ENCODE data around the gene TULP4.
"Not testable (repeated sequence)": the region's sequence is repeated elsewhere in the genome, so short reads cannot be mapped to it uniquely, and the experiment has no call there.

The TULP4 gene

GRCh38 chr6:158464483-158464882 is 152.2 kb downstream of the TULP4 start:
- H3K4me3 ChIP-seq (ENCODE audit: low read depth, low read length) = no peak overlapping the region
- CTCF ChIA-PET = interaction anchor here (0.9 kb wide), 1 partner anchor 16 kb away, joined by 3 read pairs; no protein-coding TSS in a partner anchor
- TF ChIP-seq, protein P1, sequence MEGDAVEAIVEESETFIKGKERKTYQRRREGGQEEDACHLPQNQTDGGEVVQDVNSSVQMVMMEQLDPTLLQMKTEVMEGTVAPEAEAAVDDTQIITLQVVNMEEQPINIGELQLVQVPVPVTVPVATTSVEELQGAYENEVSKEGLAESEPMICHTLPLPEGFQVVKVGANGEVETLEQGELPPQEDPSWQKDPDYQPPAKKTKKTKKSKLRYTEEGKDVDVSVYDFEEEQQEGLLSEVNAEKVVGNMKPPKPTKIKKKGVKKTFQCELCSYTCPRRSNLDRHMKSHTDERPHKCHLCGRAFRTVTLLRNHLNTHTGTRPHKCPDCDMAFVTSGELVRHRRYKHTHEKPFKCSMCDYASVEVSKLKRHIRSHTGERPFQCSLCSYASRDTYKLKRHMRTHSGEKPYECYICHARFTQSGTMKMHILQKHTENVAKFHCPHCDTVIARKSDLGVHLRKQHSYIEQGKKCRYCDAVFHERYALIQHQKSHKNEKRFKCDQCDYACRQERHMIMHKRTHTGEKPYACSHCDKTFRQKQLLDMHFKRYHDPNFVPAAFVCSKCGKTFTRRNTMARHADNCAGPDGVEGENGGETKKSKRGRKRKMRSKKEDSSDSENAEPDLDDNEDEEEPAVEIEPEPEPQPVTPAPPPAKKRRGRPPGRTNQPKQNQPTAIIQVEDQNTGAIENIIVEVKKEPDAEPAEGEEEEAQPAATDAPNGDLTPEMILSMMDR (IDR thresholded peaks at IDR 0.05; ENCODE audit: insufficient read depth, low read length, missing control alignments) = no peak
- POLR2A ChIA-PET = no interaction called here
- no peak for DNase-seq (ENCODE audit: low read depth, low spot score)

GRCh38 chr6:158465257-158465656 is 153.0 kb downstream of the TULP4 start:
- DNase-seq (ENCODE audit: low read depth, low spot score) = no peak
- TF ChIP-seq, protein P1 (IDR thresholded peaks at IDR 0.05; ENCODE audit: insufficient read depth, low read length, missing control alignments) = no peak
- POLR2A ChIA-PET = no interaction called here
- CTCF ChIA-PET = no interaction called here
- H3K4me3 ChIP-seq (ENCODE audit: low read depth, low read length) = no peak overlapping the region

GRCh38 chr6:158465747-158466146 is 153.5 kb downstream of the TULP4 start:
- POLR2A ChIA-PET = no interaction called here

GRCh38 chr6:158467923-158468322 is 155.7 kb downstream of the TULP4 start:
- DNase-seq (ENCODE audit: low read depth, low spot score) = no peak
- POLR2A ChIA-PET = no interaction called here
- TF ChIP-seq, protein P1 (IDR thresholded peaks at IDR 0.05; ENCODE audit: insufficient read depth, low read length, missing control alignments) = no peak
- H3K4me3 ChIP-seq (ENCODE audit: low read depth, low read length) = no peak overlapping the region
- CTCF ChIA-PET = interaction anchor here (1.3 kb wide), 1 partner anchor 51 kb away, joined by 4 read pairs; no protein-coding TSS in a partner anchor

More at GRCh38 chr6:158465747-158466146, 153.5 kb downstream of the TULP4 start:
- CTCF ChIA-PET = no interaction called here
- no peak overlapping the region for H3K4me3 ChIP-seq (ENCODE audit: low read depth, low read length)
- no peak for DNase-seq (ENCODE audit: low read depth, low spot score)
- TF ChIP-seq, protein P1 (IDR thresholded peaks at IDR 0.05; ENCODE audit: insufficient read depth, low read length, missing control alignments) = no peak

- ChIA-PET CTCF (no interaction called here), POLR2A (no interaction called here)
- no peak overlapping the region for H3K4me3 ChIP-seq (ENCODE audit: low read depth, low read length)
- no peak for DNase-seq (ENCODE audit: low read depth, low spot score)
- TF ChIP-seq, protein P1 (IDR thresholded peaks at IDR 0.05; ENCODE audit: insufficient read depth, low read length, missing control alignments) = no peak
These were observed 156.4 kb downstream of the TULP4 start for GRCh38 chr6:158468666-158469065.

- POLR2A ChIA-PET; H3K4me3 ChIP-seq (ENCODE audit: low read depth, low read length); DNase-seq (ENCODE audit: low read depth, low spot score): not testable (repeated sequence)
- CTCF ChIA-PET = interaction anchor here (1.6 kb wide), 1 partner anchor 136 kb away, joined by 3 read pairs; no protein-coding TSS in a partner anchor
These were observed 157.8 kb downstream of the TULP4 start for GRCh38 chr6:158470023-158470422.

GRCh38 chr6:158471339-158471738 is 159.1 kb downstream of the TULP4 start:
- H3K4me3 ChIP-seq (ENCODE audit: low read depth, low read length) = no peak overlapping the region
- TF ChIP-seq, protein P1 (IDR thresholded peaks at IDR 0.05; ENCODE audit: insufficient read depth, low read length, missing control alignments) = no peak
- POLR2A ChIA-PET = no interaction called here
- DNase-seq (ENCODE audit: low read depth, low spot score) = no peak
- CTCF ChIA-PET = no interaction called here

Data from AG04449 (cell line).